RKO (cell line): ENCODE measurements around the gene ZNF394.
A peak's percentile ranks its signal among the peaks of the same experiment; 100 is the strongest.
"Not testable (repeated sequence)": the region's sequence is repeated elsewhere in the genome, so short reads cannot be mapped to it uniquely, and the experiment has no call there.

ENCODE experiments used
- DNase-seq: peaks from one replicate; pipeline ENCODE4 v3.0.0-alpha.2; 2016; ENCODE audit warnings: low spot score

The ZNF394 gene

DNA sequence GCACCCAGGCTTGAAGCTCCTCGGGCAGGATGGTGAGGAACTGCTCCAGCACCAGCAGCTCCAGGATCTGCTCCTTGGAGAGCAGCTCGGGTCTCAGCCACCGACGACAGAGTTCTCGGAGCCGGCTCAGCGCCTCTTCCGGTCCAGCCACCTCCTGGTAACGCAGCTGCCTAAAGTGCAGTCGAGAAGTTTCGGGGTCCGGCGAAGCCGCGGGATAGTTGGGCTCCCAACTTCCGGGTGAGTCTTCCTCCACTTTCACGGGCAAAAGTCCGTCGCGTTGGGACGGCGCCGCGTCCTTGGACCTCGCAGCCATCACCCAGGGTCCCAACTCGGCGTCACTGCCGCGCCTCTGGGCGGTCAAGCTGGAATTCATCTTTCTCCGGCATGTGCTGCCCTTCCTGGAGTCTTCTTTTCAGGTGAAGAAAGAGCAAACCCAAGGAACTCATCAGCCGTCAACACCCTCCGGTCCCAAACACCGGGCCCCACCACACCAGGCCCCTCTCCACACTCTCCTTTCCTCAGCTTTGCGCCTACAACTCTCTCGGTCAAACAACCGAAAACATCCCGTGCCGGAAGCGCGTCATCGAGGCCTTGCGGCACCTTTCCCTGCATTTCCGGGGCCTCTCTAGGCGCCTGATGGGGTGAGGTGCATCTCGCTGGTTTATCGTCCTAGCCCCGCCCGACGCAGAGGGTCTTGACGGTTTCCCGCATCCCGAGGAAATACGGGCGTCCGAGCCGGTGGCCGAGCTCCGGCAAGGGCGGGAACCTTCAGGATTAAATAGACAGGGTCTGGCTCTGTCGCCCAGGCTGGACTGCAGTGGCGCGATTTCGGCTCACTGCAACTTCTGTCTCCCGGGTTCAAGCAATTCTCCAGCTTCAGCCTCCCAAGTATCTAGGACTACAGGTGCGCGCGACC lies at the start of gene ZNF394:
ZNF394 (minus strand) TSS at position 561 of the 916 bp plus-strand sequence; CDS start at position 373, 188 bp downstream.
- peak; percentile 96 for DNase-seq

DNA sequence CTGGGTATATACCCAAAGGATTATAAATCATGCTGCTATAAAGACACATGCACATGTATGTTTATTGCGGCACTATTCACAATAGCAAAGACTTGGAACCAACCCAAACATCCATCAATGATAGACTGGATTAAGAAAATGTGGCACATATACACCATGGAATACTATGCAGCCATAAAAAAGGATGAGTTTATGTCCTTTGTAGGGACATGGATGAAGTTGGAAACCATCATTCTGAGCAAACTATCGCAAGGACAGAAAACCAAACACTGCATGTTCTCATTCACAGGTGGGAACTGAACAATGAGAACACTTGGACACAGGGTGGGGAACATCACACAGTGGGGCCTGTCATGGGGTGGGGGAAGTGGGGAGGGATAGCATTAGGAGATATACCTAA lies 49.5 kb upstream of the ZNF394 start:
- DNase-seq: not testable (repeated sequence)

DNA sequence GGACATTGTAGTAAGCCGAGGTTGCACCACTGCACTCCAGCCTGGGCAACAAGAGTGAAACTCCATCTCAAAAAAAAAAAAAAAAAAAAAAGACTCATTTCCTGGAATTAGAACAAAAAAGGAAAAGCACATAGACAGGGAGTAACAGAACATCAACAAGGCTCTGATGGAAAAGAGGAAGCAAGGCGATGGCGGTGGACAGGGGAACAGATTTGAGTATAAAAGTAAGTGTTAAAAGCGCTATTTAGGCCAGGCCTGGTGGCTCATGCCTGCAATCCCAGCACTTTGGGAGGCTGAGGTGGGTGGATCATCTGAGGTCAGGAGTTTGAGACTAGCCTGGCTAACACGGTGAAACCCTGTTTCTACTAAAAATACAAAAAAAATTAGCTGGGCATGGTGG lies 45.2 kb upstream of the ZNF394 start:
- DNase-seq: not testable (repeated sequence)

DNA sequence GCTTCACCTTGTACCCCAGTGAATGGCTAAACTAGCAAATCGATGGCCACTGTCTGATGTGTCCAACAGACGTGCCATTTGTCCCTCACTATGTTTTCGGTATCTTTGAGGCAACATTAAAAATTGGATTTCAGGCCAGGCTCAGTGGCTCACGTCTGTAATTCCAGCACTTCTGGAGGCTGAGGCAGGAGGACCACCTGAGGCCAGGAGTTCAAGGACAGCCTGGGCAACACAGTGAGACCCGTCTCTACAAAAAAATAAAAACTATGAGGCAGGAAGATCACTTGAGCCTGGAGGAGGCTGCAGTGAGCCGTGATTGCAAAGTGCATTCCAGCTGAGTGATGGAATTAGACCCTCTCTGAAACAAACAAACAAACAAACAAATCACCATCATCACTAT lies 43.8 kb upstream of the ZNF394 start:
- no peak for DNase-seq

DNA sequence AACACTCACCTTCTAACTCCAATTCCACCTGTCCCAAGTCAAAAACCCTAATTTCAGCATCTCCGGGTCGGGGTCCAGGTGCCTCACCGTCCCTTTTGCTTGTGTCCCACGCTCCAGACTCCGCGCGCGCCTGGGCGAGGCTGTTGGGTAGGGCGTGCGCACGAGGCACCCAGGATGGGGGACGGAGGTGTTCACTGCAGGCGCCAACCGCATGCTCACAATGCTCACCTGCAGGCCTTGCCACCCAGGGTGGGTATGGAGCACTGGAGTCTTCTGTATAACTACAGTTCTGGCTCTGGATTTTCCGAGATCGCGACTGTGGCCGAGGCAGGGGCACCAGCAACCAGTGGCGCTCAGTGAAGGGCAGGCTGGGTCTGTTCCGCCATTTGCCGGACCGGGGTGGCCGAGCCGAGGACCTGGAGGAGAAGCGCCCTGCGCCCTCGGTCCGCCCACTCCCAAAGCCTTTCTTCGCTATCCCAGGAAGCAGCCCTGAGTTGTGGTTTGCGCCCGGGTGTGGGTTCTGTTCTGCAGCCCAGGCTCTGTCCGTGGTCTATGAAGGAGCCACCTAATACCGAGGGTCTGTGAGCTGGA lies 43.1 kb upstream of the ZNF394 start:
- DNase-seq: no peak

DNA sequence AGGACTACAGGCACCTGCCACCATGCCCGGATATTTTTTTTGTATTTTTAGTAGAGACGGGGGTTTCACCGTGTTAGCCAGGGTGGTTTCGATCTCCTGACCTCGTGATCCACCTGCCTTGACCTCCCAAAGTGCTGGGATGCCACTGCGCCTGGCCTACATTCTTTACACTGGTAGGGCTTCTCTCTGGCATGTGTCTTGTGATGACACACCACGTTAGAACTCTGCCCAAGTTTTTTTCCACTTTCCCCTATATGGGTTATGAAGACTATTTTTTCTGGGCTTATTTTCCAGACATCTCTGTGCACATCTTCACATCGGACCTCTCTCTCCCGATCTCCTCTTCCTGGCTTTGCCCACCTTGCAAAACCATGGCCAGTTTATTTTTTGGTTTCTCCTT lies 41.1 kb upstream of the ZNF394 start:
- no peak for DNase-seq

DNA sequence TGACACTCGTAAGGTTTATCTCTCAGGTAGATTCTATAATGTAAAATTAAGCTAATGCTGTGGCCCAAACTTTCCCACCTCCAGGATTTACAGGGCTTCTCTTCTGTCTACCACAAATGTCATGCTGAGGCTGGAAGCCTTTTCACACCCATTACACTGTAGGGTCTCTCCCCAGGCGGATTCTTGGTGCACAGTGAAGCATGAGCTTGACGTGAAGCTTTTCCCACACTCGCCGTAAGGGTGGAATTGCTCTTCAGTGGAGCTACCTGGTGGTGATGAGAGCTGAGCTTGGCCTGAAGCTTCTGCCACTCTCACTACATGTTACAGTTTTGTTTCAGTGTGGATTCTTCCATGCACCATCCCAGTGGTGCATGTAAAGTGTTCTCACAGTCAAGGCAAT lies 40.5 kb upstream of the ZNF394 start:
- no peak for DNase-seq

DNA sequence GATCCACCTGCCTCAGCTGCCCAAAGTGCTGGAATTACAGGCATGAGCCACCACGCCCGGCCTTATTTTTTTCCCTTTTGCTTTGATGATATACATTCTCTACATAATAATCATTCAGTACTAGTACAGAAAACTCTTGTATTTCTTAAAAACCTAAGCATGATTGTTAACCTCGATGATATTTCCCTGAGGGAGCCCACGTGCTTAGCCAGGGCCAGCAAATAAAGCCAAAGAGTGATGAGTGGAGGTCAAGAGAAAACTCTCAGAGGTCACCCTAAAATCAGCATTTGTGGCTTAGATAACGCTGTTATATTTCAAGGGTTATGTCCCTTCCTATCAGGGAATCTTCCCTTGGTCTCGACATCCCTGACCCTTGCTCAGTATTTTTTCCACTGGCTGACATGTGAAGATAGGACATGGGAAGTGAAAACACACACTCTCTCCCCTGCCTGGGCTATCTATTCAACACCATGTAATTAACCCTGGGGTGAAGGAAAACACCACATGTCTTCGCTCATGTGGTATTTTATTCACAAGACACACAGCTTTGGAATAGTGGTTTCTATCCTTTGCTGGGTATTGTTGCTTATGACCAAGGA lies 39.2 kb upstream of the ZNF394 start:
- DNase-seq: no peak

DNA sequence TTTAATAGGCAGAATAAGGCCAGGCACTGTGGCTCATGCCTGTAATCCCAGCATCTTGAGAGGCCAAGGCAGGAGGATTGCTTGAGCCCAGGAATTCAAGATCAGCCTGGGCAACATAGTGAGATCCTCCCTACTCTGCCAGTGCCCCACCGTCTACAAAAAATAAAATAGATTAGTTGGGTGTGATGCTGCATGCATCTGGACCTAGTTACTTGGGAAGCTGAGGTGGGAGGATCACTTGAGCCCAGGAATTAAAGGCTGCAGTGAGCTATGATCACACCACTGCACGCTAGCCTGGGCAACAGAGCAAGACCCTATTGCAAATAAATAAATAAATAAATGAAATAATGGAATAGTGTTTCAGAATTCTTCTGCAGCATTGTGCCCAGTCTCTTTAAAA lies 35.6 kb upstream of the ZNF394 start:
- DNase-seq: no peak

DNA sequence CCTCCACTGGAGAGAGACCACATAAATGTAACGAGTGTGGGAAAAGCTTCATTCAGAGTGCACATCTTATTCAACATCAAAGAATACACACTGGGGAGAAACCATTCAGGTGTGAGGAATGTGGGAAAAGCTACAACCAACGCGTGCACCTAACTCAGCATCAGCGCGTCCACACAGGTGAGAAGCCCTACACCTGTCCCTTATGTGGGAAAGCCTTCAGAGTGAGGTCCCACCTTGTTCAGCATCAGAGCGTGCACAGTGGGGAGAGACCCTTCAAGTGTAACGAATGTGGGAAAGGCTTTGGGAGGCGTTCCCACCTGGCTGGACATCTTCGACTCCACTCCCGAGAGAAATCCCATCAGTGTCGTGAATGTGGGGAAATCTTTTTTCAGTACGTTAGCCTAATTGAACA lies 31.3 kb upstream of the ZNF394 start:
- DNase-seq: no peak

DNA sequence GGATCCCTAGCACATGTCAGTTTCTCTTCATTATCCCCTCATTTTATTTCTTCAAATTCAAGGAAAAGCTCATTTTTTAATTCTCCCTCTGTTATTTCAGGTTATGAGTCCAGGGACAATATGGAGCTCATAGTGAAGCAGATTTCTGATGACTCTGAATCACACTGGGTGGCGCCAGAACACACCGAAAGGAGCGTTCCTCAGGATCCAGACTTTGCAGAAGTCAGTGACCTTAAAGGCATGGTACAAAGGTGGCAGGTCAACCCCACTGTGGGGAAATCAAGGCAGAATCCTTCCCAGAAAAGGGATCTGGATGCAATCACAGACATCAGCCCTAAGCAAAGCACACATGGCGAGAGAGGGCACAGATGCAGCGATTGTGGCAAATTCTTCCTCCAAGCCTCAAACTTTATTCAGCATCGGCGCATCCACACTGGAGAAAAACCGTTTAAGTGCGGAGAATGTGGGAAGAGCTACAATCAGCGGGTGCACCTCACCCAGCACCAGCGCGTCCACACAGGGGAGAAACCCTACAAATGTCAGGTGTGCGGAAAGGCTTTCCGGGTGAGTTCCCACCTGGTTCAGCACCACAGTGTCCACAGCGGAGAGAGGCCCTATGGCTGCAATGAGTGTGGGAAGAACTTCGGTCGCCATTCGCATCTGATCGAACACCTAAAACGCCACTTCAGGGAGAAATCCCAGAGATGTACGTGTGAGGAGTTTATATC lies 25.8 kb upstream of the ZNF394 start:
- DNase-seq: peak; percentile 60

DNA sequence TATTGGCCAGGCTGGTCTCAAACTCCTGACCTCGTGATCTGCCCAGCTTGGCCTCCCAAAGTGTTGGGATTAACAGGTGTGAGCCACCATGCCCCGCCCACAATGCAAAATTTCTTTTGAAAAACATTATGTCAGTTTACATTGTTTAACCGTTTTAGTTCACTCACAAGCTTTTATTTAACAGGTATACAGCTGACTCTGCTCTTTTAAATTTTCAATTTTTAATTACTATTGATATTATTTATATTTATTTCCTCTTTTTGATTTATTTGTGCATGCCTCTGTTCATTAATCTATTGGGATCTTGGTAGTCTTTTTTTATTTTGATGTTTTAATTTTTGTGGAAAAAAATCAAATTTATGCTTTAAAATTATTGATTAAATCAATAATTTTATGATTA lies 21.3 kb upstream of the ZNF394 start:
- DNase-seq: no peak

DNA sequence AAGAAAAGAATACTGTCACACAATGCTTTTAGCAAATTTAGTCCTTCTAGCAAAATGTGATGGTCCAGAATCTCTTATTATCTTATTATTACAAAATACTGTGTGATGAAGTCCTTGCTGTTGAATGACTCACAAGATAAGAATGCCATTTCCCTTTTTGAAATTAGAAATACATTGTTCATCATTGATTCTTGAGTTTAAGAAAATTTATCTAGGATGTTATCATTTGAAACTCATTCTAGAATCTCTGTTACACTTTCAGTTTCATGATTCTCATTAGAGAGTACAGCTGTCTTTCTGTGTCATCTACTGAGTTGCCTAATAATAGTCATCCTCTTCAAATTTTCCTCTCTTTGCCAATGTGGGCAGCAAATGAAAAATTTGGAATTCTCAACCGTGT lies 14.0 kb upstream of the ZNF394 start:
- no peak for DNase-seq

DNA sequence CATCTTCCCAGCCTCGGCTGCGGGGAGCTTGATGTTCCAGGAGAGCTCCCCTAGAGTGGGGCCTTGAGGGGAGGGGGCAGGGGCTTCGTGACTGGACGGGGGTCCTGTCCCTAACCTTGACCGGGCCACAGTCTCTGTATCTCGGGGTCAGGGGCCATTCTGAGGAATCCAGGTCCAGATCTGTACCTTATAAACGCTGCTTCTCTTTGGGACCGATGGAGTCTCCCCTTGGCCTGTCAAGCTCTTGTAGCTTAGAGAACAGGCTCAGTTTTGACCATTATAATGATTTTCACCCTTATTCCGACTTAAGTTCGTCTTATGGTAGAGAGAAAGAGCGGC lies 5.2 kb upstream of the ZNF394 start:
- DNase-seq: peak; percentile 47

DNA sequence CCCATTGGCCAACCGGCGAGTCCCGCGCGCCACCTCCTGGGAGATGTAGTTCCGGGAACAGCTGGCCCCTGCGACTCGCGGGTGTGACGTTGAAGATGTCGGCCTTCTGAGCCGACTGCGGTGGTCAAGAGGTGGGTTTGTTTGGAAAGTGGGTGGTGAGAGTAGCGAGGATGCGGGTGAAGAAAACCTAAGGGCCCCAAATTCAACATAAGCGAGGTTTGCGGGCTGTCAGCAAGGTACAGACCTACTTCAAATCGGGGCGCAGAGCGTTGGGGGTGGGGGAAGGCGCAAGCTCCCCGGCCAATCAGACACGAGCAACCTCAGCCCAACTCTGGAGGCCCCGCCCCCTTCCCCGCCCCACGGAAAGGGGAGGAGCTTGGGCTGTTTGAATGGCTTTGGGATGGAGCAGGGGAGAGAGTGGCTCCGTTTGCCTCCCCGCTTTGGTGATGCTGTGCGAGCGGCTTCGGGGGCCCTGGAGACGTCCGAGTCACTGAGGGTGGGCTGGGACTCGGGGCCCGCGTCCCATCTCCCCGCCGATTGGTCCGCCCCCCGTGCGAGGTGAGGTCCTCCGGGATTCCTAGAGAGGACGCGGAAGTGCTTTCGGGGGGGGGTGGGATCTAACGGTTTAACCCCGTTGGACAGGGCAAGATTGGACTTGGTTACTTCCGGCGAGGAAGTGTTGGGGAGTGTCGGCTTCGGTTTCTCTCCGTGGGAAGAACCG lies 4.7 kb upstream of the ZNF394 start, which contains the start of gene ZKSCAN5:
ZKSCAN5 (plus strand) TSS at position 60 of the 721 bp plus-strand sequence. CDS start 1,383 bp downstream, outside the sequence.
- DNase-seq: peak; percentile 99

DNA sequence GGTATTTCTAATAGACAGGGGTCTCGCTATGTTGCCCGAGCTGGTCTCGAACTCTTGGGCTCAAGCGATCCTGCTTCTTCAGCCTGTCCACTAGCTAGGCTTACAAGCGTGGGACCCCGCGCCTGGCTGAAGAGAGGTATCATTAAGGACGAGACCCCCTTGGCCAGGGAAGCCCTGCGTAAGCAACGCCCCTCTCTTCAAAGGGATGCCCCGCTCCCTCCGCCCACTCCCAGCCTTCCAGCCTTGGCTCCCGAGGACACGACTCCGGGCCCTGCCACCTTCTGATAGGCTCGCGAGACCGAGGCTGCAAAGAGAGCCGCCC lies 4.2 kb upstream of the ZNF394 start:
- DNase-seq: no peak

DNA sequence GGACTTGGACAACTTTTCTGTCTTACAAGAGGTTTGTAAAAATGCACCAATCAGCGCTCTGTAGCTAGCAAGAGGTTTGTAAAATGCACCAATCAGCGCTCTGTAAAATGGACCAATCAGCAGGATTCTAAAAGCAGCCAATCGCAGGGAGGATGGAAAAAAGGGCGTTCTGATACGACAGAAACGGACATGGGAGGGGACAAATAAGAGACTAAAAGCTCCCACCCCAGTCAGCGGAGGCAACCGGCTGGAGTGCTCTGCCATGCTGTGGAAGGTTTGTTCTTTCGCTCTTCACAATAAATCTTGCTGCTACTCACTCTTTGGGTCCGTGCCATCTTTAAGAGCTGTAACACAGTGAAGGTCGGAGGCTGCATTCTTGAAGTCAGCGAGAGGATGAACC lies 1.2 kb upstream of the ZNF394 start:
- peak; percentile 63 for DNase-seq

DNA sequence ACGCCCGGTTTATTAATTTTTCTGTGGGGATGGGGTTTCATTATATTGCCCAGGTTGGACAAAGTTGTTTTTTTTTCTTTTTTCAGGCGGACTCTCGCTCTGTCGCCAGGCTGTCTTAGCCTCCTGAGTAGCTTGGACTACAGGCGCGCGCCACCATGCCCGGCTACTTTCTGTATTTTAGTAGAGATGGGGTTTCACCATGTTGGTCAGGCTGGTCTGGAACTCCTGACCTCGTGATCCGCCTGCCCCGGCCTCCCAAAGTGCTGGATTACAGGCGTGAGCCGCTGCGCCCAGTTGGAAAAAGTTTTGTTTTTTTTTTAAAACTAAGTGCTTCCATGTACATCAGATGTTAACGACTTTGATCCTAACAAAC lies 542 bp upstream of the ZNF394 start:
- no peak for DNase-seq

DNA sequence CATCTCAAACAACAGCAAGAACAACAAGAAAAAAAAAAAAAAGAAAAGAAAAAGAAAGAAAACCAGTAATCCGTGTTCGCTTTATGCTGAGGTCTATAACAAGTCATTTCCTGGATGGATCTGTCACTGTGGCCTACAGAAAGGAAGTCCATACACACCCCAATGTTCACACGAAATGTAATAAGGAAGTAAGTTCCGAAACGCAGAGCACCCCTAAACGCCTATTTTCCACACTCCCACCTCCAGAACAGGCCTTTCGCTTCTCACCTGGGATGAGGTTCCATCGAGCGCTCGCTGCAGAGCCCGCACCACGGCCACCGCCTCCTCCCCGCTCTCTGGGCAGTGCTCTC lies 735 bp downstream of the ZNF394 start:
- peak; percentile 59 for DNase-seq

DNA sequence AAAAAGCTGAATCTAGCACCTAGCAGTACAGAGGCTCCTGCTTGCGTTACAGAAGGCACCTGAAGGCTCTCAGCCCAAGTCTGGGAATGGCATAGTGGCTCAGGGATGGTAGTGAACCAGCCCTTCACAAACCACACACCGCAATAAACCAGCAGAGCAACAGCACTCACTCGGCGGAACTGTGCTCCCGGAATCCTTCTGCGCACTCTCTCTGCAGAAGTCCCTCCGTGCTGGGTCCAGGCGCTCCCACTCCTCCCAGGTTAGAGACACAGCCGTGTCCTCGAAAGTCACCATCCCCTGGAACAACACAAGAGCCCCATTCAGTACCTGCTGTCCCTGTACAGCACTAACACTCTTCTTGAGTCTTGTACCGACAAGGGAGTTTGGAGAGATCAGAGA lies 1.5 kb downstream of the ZNF394 start:
- peak; percentile 76 for DNase-seq

DNA sequence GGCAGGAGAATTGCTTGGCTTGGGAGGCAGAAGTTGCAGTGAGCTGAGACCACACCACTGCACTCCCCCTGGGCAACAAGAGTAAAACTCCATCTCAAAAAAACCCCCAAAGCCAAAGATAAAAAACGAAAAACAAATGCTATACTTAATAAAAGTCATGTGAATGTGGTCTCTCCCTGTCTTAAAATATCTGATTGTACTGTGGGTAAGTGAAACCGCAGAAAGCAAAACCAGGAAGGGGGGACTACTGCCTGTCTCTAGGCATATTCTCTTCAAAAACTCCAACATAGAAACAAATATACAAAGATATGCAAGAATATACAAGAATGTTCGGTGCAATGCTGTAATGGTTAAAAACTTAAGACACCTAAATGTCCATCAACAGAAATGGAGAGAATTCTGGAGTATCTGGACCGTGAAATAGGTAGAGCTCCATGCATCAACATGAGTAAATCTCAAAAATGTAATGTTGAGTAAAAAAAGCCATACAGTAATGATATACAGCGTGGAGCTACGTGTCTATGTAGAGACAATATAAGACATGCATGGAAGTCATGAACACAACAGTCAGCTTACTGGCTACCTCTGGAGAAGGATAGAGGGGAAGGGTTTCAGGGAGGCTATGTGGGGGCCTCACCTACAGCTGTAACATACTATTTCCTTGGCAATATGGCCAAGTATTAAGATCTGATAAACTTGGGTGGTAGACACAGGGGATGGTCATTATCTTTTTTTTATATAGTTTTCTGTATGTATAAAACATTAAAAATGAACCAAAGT lies 2.1 kb downstream of the ZNF394 start:
- DNase-seq: peak; percentile 52
